HTERT RPE-1 (cell line): ENCODE measurements around the gene HYAL3.

Source experiments
- in situ Hi-C: fragments of 300-500 bp; cut with MboI; formaldehyde crosslinking; loops from 4 replicates; pipeline ENCODE4 v1.14.3; 2020; ENCODE audit warnings: low sequenced_read_pairs

Gene HYAL3

GRCh38 chr3:50331364-50331907, 32.2 kb upstream of the HYAL3 start:
- in situ Hi-C loops, result no loop called here

- in situ Hi-C loops, result no loop called here
These were observed 31.1 kb upstream of the HYAL3 start for GRCh38 chr3:50330330-50330729.

- in situ Hi-C loops, result no loop called here
These were observed 28.9 kb upstream of the HYAL3 start, which contains the start of gene TUSC2 for GRCh38 chr3:50327943-50328691. TSS of gene TUSC2 (minus strand) at chr3:50328223. CDS start at chr3:50328099, 124 bp downstream.

- in situ Hi-C loops, result no loop called here
These were observed 27.9 kb upstream of the HYAL3 start for GRCh38 chr3:50327129-50327528.

- in situ Hi-C loops, result no loop called here
These were observed 27.0 kb upstream of the HYAL3 start for GRCh38 chr3:50326182-50326541.

GRCh38 chr3:50325497-50326181, 26.4 kb upstream of the HYAL3 start:
- in situ Hi-C loops, result no loop called here

- in situ Hi-C loops, result no loop called here
These were observed 25.9 kb upstream of the HYAL3 start for GRCh38 chr3:50325113-50325480.

- in situ Hi-C loops, result no loop called here
These were observed 25.3 kb upstream of the HYAL3 start for GRCh38 chr3:50324351-50325112.

- in situ Hi-C loops, result no loop called here
These were observed 24.5 kb upstream of the HYAL3 start for GRCh38 chr3:50323614-50324199.

- in situ Hi-C loops, result no loop called here
These were observed 23.9 kb upstream of the HYAL3 start for GRCh38 chr3:50323092-50323600.

- in situ Hi-C loops, result no loop called here
These were observed 23.3 kb upstream of the HYAL3 start, which contains the start of gene HYAL2 for GRCh38 chr3:50322386-50323091. TSS of gene HYAL2 (minus strand) at chr3:50322745. CDS start at chr3:50320489, 2,256 bp downstream.

- in situ Hi-C loops, result no loop called here
These were observed 22.8 kb upstream of the HYAL3 start for GRCh38 chr3:50322115-50322385.

GRCh38 chr3:50321336-50322114, 22.3 kb upstream of the HYAL3 start:
- in situ Hi-C loops, result no loop called here

- in situ Hi-C loops, result no loop called here
These were observed 21.7 kb upstream of the HYAL3 start for GRCh38 chr3:50320853-50321335.

- in situ Hi-C loops, result no loop called here
These were observed 20.9 kb upstream of the HYAL3 start for GRCh38 chr3:50319894-50320625.

GRCh38 chr3:50319181-50319893, 20.1 kb upstream of the HYAL3 start:
- in situ Hi-C loops, result no loop called here

- in situ Hi-C loops, result no loop called here
These were observed 19.4 kb upstream of the HYAL3 start for GRCh38 chr3:50318615-50319014.

GRCh38 chr3:50318163-50318562, 19.0 kb upstream of the HYAL3 start:
- in situ Hi-C loops, result no loop called here
